SK-N-SH treated with all-trans-retinoic acid at 6 μM for 48 hours (cell line): ENCODE results near the gene USP40.

Experiments used
- ATAC-seq: fragments of 200-7000 bp; cut with Tn5 transposase; 3 replicates; pipeline ENCODE4 v1.9.1; 2020; ENCODE audit warnings: mild to moderate bottlenecking, moderate library complexity
- ARNTL ChIP-seq: fragments of 450-650 bp; formaldehyde crosslinking; IDR thresholded peaks from 2 replicates; pipeline ENCODE4 v1.5.0; 2020; ENCODE audit warnings: low read depth, mild to moderate bottlenecking, moderate library complexity, borderline replicate concordance
- BACH2 ChIP-seq: fragments of 250-450 bp; sonication (Bioruptor Pico); IDR thresholded peaks from 2 replicates; pipeline ENCODE4 v1.9.0; 2021; ENCODE audit warnings: mild to moderate bottlenecking, borderline replicate concordance
- CSDC2 ChIP-seq: fragments of 250-450 bp; sonication (Bioruptor Pico); IDR thresholded peaks from 2 replicates; pipeline ENCODE4 v1.5.0; 2020; ENCODE audit warnings: mild to moderate bottlenecking, moderate library complexity
- ESRRG ChIP-seq: fragments of 250-450 bp; sonication (Bioruptor Pico); IDR thresholded peaks from 2 replicates; pipeline ENCODE4 v1.6.1; 2021; ENCODE audit warnings: mild to moderate bottlenecking
- GLIS3 ChIP-seq: fragments of 250-450 bp; sonication (Bioruptor Pico); IDR thresholded peaks from 2 replicates; pipeline ENCODE4 v1.5.0; 2020; ENCODE audit warnings: mild to moderate bottlenecking, moderate library complexity
- ISL1 ChIP-seq: fragments of 250-450 bp; sonication (Bioruptor Pico); IDR thresholded peaks from 2 replicates; pipeline ENCODE4 v2.1.2; 2022; ENCODE audit warnings: mild to moderate bottlenecking, moderate library complexity
- OSR1 ChIP-seq: fragments of 250-450 bp; sonication (Bioruptor Pico); IDR thresholded peaks from 2 replicates; pipeline ENCODE4 v1.8.0; 2022; ENCODE audit warnings: moderate library complexity, mild to moderate bottlenecking, inconsistent platforms
- PPARA ChIP-seq: fragments of 250-450 bp; sonication (Bioruptor Pico); IDR thresholded peaks from 2 replicates; pipeline ENCODE4 v1.5.0; 2020; ENCODE audit warnings: mild to moderate bottlenecking, borderline replicate concordance
- RARB ChIP-seq: fragments of 250-450 bp; sonication (Bioruptor Pico); IDR thresholded peaks from 2 replicates; pipeline ENCODE4 v1.8.0; 2021; ENCODE audit warnings: mild to moderate bottlenecking, moderate library complexity
- SNAI2 ChIP-seq: fragments of 250-450 bp; sonication (Bioruptor Pico); IDR thresholded peaks from 2 replicates; pipeline ENCODE4 v1.5.0; 2020; ENCODE audit warnings: mild to moderate bottlenecking, moderate library complexity
- TCF4 ChIP-seq: fragments of 250-450 bp; sonication (Bioruptor Pico); IDR thresholded peaks from 2 replicates; pipeline ENCODE4 v1.8.0; 2021; ENCODE audit warnings: mild to moderate bottlenecking, moderate library complexity, borderline replicate concordance
- TOX ChIP-seq: fragments of 250-450 bp; sonication (Bioruptor Pico); IDR thresholded peaks from 2 replicates; pipeline ENCODE4 v1.8.0; 2021; ENCODE audit warnings: mild to moderate bottlenecking, moderate library complexity, borderline replicate concordance
- ZC3H10 ChIP-seq: fragments of 250-450 bp; sonication (Bioruptor Pico); IDR thresholded peaks from 2 replicates; pipeline ENCODE4 v1.5.1; 2021; ENCODE audit warnings: mild to moderate bottlenecking, moderate library complexity
- ZFP3 ChIP-seq: fragments of 250-450 bp; sonication (Bioruptor Pico); IDR thresholded peaks from 2 replicates; pipeline ENCODE4 v1.5.0; 2020; ENCODE audit warnings: mild to moderate bottlenecking, moderate library complexity
- ZFP30 ChIP-seq: fragments of 450-650 bp; formaldehyde crosslinking; IDR thresholded peaks from 2 replicates; pipeline ENCODE4 v1.5.0; 2022; ENCODE audit warnings: mild to moderate bottlenecking, moderate library complexity
- ZNF565 ChIP-seq: fragments of 450-650 bp; formaldehyde crosslinking; conservative IDR thresholded peaks from 2 replicates; pipeline ENCODE4 v1.5.0; 2020; ENCODE audit warnings: low read depth, mild to moderate bottlenecking, moderate library complexity
- ZNF70 ChIP-seq: fragments of 450-650 bp; formaldehyde crosslinking; IDR thresholded peaks from 2 replicates; pipeline ENCODE4 v1.5.0; 2020; ENCODE audit warnings: mild to moderate bottlenecking, moderate library complexity
- ZNF8 ChIP-seq: fragments of 450-650 bp; formaldehyde crosslinking; IDR thresholded peaks from 2 replicates; pipeline ENCODE4 v1.5.0; 2020; ENCODE audit warnings: mild to moderate bottlenecking, moderate library complexity
- TF ChIP-seq, protein P1 (sequence below): fragments of 250-450 bp; sonication (Bioruptor Pico); IDR thresholded peaks from 2 replicates; pipeline ENCODE4 v1.5.0; 2020; ENCODE audit warnings: mild to moderate bottlenecking, moderate library complexity
- TF ChIP-seq, protein P2 (sequence below): fragments of 250-450 bp; sonication (Bioruptor Pico); IDR thresholded peaks from 2 replicates; pipeline ENCODE4 v1.5.1; 2021; ENCODE audit warnings: mild to moderate bottlenecking, moderate library complexity
- TF ChIP-seq, protein P3 (sequence below): fragments of 250-450 bp; sonication (Bioruptor Pico); IDR thresholded peaks from 2 replicates; pipeline ENCODE4 v1.8.0; 2021; ENCODE audit warnings: low read depth, mild to moderate bottlenecking, moderate library complexity, borderline replicate concordance
- TF ChIP-seq, protein P4 (sequence below): fragments of 250-450 bp; sonication (Bioruptor Pico); IDR thresholded peaks from 2 replicates; pipeline ENCODE4 v1.8.0; 2020; ENCODE audit warnings: mild to moderate bottlenecking, moderate library complexity, borderline replicate concordance

Gene USP40

DNA sequence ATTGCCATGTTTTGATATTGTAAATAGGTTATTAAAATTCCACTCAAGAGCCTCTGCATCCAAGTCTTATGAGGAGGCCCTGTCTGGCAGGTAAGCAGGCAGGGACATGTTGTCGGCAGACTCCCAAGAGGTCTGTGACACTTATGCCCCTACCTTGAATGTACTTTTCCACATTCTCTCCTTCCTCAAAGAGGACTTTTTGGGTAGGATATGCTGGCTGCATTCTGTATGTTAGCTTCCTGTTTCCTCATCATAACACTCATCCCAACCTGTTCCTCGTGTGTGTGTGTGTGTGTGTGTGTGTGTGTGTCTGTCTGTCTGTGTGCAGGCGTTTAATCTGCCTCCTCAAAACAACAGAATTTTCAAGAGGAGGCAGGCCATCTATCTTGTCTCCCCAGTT lies 75.3 kb downstream of the USP40 start (continued):
- no peak for TF ChIP-seq GLIS3
- TF ChIP-seq, all 23 proteins: peak for 0

DNA sequence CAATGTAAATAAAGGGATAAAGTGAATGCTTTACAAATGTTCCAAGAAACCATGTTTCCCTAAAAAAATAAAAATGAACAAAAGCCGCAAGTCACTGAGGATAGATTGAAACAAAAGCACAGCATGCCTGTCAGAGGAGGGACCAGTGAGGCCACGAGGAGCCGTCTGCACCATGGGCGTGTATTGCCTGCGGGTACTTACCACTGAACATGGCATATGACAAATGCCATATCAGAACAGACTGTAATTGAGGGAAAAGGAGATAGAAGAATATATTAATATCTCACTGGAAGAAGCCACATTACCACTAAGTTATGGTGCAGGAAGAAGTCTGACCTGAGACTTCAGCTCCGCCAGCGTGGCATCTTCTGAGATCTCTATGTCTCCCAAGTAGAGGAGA lies 75.8 kb downstream of the USP40 start:
- TF ChIP-seq PPARA (no peak), ISL1 (CRISPR knock-in tag) (no peak), ZNF8 (CRISPR knock-in tag) (no peak), GLIS3 (no peak), ZC3H10 (CRISPR knock-in tag) (no peak)
- no peak for ATAC-seq

DNA sequence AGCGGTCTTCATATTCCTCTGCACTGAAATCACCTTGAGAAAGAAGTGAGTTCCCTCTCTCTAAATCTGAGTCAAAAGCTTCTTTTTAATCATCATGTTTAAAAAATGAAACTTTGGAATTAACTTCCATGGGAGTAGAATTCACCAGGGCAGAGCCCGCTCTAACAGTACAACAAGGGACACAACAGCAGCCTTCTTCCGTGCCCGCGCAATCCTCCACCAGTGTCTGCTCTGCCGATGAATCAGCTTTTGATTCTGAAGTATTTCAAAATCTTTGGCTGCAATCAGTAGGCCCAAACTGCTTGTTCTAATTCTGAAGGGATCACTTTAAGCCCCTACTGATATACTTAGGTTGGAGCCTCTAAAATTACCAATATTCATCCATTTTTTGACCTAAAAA lies 76.9 kb downstream of the USP40 start:
- peak; percentile 43 for ATAC-seq
- no peak for TF ChIP-seq ESRRG (CRISPR knock-in tag)
- no peak for TF ChIP-seq ZFP30 (CRISPR knock-in tag)
- TF ChIP-seq TOX (CRISPR knock-in tag) = no peak
- TF ChIP-seq ARNTL (CRISPR knock-in tag) = no peak
- TF ChIP-seq, protein P1, sequence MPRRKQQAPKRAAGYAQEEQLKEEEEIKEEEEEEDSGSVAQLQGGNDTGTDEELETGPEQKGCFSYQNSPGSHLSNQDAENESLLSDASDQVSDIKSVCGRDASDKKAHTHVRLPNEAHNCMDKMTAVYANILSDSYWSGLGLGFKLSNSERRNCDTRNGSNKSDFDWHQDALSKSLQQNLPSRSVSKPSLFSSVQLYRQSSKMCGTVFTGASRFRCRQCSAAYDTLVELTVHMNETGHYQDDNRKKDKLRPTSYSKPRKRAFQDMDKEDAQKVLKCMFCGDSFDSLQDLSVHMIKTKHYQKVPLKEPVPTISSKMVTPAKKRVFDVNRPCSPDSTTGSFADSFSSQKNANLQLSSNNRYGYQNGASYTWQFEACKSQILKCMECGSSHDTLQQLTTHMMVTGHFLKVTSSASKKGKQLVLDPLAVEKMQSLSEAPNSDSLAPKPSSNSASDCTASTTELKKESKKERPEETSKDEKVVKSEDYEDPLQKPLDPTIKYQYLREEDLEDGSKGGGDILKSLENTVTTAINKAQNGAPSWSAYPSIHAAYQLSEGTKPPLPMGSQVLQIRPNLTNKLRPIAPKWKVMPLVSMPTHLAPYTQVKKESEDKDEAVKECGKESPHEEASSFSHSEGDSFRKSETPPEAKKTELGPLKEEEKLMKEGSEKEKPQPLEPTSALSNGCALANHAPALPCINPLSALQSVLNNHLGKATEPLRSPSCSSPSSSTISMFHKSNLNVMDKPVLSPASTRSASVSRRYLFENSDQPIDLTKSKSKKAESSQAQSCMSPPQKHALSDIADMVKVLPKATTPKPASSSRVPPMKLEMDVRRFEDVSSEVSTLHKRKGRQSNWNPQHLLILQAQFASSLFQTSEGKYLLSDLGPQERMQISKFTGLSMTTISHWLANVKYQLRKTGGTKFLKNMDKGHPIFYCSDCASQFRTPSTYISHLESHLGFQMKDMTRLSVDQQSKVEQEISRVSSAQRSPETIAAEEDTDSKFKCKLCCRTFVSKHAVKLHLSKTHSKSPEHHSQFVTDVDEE = no peak
- no peak for TF ChIP-seq OSR1
- no peak for TF ChIP-seq ZFP3 (CRISPR knock-in tag)
- no peak for TF ChIP-seq ZNF8 (CRISPR knock-in tag)
- TF ChIP-seq ZNF70 = no peak
- TF ChIP-seq TCF4 = no peak
- TF ChIP-seq, protein P2, sequence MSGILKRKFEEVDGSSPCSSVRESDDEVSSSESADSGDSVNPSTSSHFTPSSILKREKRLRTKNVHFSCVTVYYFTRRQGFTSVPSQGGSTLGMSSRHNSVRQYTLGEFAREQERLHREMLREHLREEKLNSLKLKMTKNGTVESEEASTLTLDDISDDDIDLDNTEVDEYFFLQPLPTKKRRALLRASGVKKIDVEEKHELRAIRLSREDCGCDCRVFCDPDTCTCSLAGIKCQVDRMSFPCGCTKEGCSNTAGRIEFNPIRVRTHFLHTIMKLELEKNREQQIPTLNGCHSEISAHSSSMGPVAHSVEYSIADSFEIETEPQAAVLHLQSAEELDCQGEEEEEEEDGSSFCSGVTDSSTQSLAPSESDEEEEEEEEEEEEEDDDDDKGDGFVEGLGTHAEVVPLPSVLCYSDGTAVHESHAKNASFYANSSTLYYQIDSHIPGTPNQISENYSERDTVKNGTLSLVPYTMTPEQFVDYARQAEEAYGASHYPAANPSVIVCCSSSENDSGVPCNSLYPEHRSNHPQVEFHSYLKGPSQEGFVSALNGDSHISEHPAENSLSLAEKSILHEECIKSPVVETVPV (CRISPR knock-in tag) = no peak
- TF ChIP-seq SNAI2 (CRISPR knock-in tag) = no peak
- no peak for TF ChIP-seq RARB (CRISPR knock-in tag)
- TF ChIP-seq GLIS3 = no peak
- no peak for TF ChIP-seq BACH2 (CRISPR knock-in tag)
- TF ChIP-seq, protein P3, sequence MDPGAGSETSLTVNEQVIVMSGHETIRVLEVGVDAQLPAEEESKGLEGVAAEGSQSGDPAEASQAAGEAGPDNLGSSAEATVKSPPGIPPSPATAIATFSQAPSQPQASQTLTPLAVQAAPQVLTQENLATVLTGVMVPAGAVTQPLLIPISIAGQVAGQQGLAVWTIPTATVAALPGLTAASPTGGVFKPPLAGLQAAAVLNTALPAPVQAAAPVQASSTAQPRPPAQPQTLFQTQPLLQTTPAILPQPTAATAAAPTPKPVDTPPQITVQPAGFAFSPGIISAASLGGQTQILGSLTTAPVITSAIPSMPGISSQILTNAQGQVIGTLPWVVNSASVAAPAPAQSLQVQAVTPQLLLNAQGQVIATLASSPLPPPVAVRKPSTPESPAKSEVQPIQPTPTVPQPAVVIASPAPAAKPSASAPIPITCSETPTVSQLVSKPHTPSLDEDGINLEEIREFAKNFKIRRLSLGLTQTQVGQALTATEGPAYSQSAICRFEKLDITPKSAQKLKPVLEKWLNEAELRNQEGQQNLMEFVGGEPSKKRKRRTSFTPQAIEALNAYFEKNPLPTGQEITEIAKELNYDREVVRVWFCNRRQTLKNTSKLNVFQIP (CRISPR knock-in tag) = no peak
- no peak for TF ChIP-seq PPARA
- TF ChIP-seq CSDC2 = no peak; the same call in 1 of the 2 replicates
- no peak for TF ChIP-seq ZC3H10 (CRISPR knock-in tag)
- TF ChIP-seq, protein P4, sequence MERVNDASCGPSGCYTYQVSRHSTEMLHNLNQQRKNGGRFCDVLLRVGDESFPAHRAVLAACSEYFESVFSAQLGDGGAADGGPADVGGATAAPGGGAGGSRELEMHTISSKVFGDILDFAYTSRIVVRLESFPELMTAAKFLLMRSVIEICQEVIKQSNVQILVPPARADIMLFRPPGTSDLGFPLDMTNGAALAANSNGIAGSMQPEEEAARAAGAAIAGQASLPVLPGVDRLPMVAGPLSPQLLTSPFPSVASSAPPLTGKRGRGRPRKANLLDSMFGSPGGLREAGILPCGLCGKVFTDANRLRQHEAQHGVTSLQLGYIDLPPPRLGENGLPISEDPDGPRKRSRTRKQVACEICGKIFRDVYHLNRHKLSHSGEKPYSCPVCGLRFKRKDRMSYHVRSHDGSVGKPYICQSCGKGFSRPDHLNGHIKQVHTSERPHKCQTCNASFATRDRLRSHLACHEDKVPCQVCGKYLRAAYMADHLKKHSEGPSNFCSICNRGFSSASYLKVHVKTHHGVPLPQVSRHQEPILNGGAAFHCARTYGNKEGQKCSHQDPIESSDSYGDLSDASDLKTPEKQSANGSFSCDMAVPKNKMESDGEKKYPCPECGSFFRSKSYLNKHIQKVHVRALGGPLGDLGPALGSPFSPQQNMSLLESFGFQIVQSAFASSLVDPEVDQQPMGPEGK (CRISPR knock-in tag) = no peak

DNA sequence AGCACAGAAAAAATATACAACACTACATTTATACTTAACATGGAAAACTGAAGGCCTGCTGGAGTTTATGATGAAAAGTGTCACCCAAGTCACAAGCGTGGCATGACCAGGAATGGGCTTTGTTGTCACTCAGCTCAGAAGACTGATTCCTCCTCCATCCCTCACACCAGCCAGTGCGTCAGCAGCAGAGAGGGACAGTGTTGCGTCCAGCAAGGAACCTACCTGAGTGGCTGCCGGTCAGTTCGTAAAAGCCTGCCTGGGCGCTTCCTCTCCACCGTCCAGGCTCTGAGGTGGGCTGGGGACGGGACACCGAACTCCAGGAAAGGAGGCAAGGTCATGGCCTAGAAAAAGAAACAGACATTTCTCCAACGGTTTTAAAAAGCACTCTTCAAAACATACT lies 77.4 kb downstream of the USP40 start:
- no peak for ATAC-seq
- TF ChIP-seq ZNF565 (CRISPR knock-in tag) (no peak), CSDC2 (no peak), GLIS3 (no peak), PPARA (no peak), ZFP3 (CRISPR knock-in tag) (no peak), OSR1 (no peak), ZNF8 (CRISPR knock-in tag) (no peak), TCF4 (no peak), ISL1 (CRISPR knock-in tag) (no peak), RARB (CRISPR knock-in tag) (no peak), ZFP30 (CRISPR knock-in tag) (no peak)
- TF ChIP-seq, protein P1 = no peak
- TF ChIP-seq, protein P4 (CRISPR knock-in tag) = no peak
- TF ChIP-seq, protein P2 (CRISPR knock-in tag) = no peak
